ENCODE results near the gene RICTOR. TPM values are rescaled to one million over a fixed set of nuclear protein-coding genes. Genes with fewer than 3 reads are reported as not detected.

RICTOR gene
- total RNA-seq, 1 experiment from 2014 or later, result 41.1 TPM

DNA sequence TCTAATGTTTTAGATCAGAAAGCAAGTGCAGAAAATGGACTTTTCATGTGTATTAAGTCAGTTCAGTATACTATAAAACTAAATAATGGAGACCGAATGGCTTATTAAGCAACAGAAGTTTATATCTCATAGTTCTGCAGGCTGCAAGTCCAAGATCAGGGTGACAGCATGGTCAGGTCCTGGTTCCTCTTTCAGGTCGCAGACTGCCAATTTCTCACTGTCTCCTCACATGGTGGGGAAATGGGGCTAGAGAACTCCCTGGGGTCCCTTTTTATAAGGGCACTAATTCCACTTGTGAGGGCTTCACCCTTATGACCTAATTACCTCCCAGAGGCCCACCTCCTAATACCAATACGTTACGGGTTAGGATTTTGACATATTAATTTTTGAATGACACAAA lies 48.7 kb downstream of the RICTOR start:
- no TSS peak for BruUV-seq (replicated peaks)
- Mint-ChIP-seq H3K4me1 (ENCODE audit: low read depth, unreplicated experiment) (peaks cover 11% of the 10 kb centered on the region), H3K4me3 (ENCODE audit: low read depth, unreplicated experiment) (no peak overlapping the region), H3K27me3 (ENCODE audit: unreplicated experiment) (no peaks in the 10 kb centered on the region), H3K27ac (ENCODE audit: unreplicated experiment) (no peak overlapping the region), H3K9me3 (ENCODE audit: low read depth, unreplicated experiment) (no peaks in the 10 kb centered on the region), H3K36me3 (ENCODE audit: insufficient read depth, unreplicated experiment) (peaks cover 5% of the 10 kb centered on the region)
- intact Hi-C loops (cut with micrococcal nuclease; ENCODE audit: unreplicated experiment), result no loop called here
- CTCF ChIA-PET, result no interaction called here
- DNase-seq, result no peak
- TF ChIP-seq, protein P1, sequence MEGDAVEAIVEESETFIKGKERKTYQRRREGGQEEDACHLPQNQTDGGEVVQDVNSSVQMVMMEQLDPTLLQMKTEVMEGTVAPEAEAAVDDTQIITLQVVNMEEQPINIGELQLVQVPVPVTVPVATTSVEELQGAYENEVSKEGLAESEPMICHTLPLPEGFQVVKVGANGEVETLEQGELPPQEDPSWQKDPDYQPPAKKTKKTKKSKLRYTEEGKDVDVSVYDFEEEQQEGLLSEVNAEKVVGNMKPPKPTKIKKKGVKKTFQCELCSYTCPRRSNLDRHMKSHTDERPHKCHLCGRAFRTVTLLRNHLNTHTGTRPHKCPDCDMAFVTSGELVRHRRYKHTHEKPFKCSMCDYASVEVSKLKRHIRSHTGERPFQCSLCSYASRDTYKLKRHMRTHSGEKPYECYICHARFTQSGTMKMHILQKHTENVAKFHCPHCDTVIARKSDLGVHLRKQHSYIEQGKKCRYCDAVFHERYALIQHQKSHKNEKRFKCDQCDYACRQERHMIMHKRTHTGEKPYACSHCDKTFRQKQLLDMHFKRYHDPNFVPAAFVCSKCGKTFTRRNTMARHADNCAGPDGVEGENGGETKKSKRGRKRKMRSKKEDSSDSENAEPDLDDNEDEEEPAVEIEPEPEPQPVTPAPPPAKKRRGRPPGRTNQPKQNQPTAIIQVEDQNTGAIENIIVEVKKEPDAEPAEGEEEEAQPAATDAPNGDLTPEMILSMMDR (IDR thresholded peaks at IDR 0.05; ENCODE audit: unreplicated experiment), result no peak

DNA sequence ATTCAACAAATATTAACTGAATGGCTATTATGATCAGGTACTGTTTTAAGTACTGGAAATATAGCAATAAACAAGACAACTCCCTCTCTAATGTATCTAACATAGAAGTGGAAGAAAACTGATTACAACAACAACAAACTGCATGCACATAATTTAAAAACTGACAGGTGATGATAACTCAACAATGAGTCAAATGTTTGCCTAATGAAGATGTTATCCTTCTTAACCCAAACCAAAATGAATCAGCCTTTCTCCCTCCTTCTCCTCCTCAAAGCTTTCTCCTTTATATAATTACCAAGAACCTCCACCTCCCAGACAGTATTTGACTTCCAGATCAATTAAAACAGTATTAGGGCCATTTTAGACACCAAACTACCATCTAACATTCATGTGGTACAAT lies 49.3 kb downstream of the RICTOR start:
- H3K36me3 Mint-ChIP-seq (ENCODE audit: insufficient read depth, unreplicated experiment), result peaks cover 5% of the 10 kb centered on the region
- no peak for DNase-seq
- peaks cover 8% of the 10 kb centered on the region for H3K4me1 Mint-ChIP-seq (ENCODE audit: low read depth, unreplicated experiment)
- intact Hi-C loops (cut with micrococcal nuclease; ENCODE audit: unreplicated experiment), result no loop called here
- no peaks in the 10 kb centered on the region for H3K9me3 Mint-ChIP-seq (ENCODE audit: low read depth, unreplicated experiment)
- CTCF ChIA-PET, result no interaction called here
- no peaks in the 10 kb centered on the region for H3K27me3 Mint-ChIP-seq (ENCODE audit: unreplicated experiment)
- no peak overlapping the region for H3K27ac Mint-ChIP-seq (ENCODE audit: unreplicated experiment)
- TF ChIP-seq, protein P1 (IDR thresholded peaks at IDR 0.05; ENCODE audit: unreplicated experiment), result no peak
- no TSS peak for BruUV-seq (replicated peaks)
- no peak overlapping the region for H3K4me3 Mint-ChIP-seq (ENCODE audit: low read depth, unreplicated experiment)

DNA sequence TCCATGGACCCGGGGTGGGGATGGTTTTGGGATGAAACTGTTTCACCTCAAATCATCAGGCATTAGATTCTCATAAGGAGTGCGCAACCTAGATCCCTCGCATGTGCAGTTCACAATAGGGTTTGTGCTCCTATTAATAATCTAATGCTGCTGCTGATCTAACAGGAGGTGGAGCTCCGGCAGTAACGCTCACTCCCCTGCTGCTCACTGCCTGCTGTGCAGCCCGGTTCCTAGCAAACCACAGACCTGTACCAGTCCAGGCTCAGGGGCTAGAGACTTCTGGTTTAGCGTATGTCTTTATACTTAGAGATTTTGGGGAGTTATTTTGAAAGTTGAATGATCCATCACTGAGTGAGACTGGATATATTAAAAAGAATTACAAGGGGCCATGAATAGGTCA lies 50.2 kb downstream of the RICTOR start:
- Mint-ChIP-seq H3K36me3 (ENCODE audit: insufficient read depth, unreplicated experiment) (peaks cover 5% of the 10 kb centered on the region), H3K4me3 (ENCODE audit: low read depth, unreplicated experiment) (no peak overlapping the region), H3K27me3 (ENCODE audit: unreplicated experiment) (no peaks in the 10 kb centered on the region), H3K9me3 (ENCODE audit: low read depth, unreplicated experiment) (no peaks in the 10 kb centered on the region), H3K4me1 (ENCODE audit: low read depth, unreplicated experiment) (peaks cover 8% of the 10 kb centered on the region), H3K27ac (ENCODE audit: unreplicated experiment) (no peak overlapping the region)
- no TSS peak for BruUV-seq (replicated peaks)
- CTCF ChIA-PET, result no interaction called here
- intact Hi-C loops (cut with micrococcal nuclease; ENCODE audit: unreplicated experiment), result no loop called here
- TF ChIP-seq, protein P1 (IDR thresholded peaks at IDR 0.05; ENCODE audit: unreplicated experiment), result no peak
- no peak for DNase-seq

DNA sequence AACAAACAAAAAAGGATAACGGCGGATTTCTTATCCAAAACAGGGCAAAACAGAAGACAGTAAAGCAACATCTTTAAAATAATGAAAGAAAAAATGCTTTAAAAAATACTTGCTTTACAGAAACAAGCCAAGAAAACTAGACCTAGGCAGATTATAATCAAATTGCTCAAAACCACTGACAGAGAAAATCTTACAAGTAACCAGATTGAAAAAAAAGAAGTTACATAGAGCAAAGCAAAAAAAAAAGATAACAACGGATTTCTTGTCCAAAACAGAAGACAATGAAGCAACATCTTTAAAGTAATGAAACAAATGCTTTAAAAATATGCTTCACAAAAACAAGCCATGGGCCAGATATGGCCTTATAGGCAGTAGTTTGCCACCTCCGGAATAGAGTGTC lies 51.1 kb downstream of the RICTOR start:
- Mint-ChIP-seq H3K4me1 (ENCODE audit: low read depth, unreplicated experiment) (peaks cover 8% of the 10 kb centered on the region), H3K36me3 (ENCODE audit: insufficient read depth, unreplicated experiment) (peaks cover 10% of the 10 kb centered on the region), H3K27ac (ENCODE audit: unreplicated experiment) (no peak overlapping the region), H3K27me3 (ENCODE audit: unreplicated experiment) (no peaks in the 10 kb centered on the region), H3K4me3 (ENCODE audit: low read depth, unreplicated experiment) (no peak overlapping the region), H3K9me3 (ENCODE audit: low read depth, unreplicated experiment) (no peaks in the 10 kb centered on the region)
- intact Hi-C loops (cut with micrococcal nuclease; ENCODE audit: unreplicated experiment), result no loop called here
- CTCF ChIA-PET, result no interaction called here
- no peak for DNase-seq
- TF ChIP-seq, protein P1 (IDR thresholded peaks at IDR 0.05; ENCODE audit: unreplicated experiment), result no peak
- BruUV-seq (replicated peaks), result no TSS peak

DNA sequence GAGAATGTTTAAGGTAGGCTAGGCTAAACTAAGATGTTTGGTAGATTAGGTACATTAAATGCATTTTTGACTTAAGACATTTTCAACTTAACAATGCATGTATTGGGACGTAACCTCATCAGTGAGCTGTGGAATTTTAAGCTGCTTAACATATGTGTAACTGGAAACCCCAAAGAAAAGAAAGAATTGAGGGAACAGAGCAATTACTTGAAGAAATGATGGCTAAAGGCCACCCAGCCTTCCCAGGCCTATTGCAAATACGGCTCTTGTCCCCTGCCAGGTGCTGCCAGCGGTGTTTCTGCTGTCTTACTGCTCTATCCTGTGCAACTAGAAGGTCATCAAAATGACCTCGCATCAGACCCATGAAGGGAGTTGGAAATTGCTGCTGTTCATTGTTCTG lies 52.0 kb downstream of the RICTOR start:
- no peaks in the 10 kb centered on the region for H3K27me3 Mint-ChIP-seq (ENCODE audit: unreplicated experiment)
- no peak overlapping the region for H3K27ac Mint-ChIP-seq (ENCODE audit: unreplicated experiment)
- H3K36me3 Mint-ChIP-seq (ENCODE audit: insufficient read depth, unreplicated experiment), result peaks cover 10% of the 10 kb centered on the region
- TF ChIP-seq, protein P1 (IDR thresholded peaks at IDR 0.05; ENCODE audit: unreplicated experiment), result no peak
- H3K9me3 Mint-ChIP-seq (ENCODE audit: low read depth, unreplicated experiment), result no peaks in the 10 kb centered on the region
- CTCF ChIA-PET, result no interaction called here
- no peak for DNase-seq
- no TSS peak for BruUV-seq (replicated peaks)
- H3K4me3 Mint-ChIP-seq (ENCODE audit: low read depth, unreplicated experiment), result no peak overlapping the region
- peaks cover 8% of the 10 kb centered on the region for H3K4me1 Mint-ChIP-seq (ENCODE audit: low read depth, unreplicated experiment)
- intact Hi-C loops (cut with micrococcal nuclease; ENCODE audit: unreplicated experiment), result no loop called here
